ENCODE results near the gene POLR3A.

GRCh38 chr10:77973276-77973675, 56.0 kb downstream of the POLR3A start:
- TF ChIP-seq GATA2 (IDR thresholded peaks at IDR 0.05; ENCODE audit: low read depth, low read length), result no peak
- TF ChIP-seq GATA3 (IDR thresholded peaks at IDR 0.05; ENCODE audit: low read depth, low read length), result no peak
